GM12875 (cell line): ENCODE results near the gene PLEKHG4B.

Source experiments
- H3K4me3 ChIP-seq: one replicate; pipeline ENCODE4 v1.5.1; 2011; ENCODE audit warnings: low read depth, low read length, control low read depth
- CTCF ChIP-seq: IDR thresholded peaks from 2 replicates; pipeline ENCODE4 v1.5.1; 2011; ENCODE audit warnings: low read depth, mild to moderate bottlenecking, control low read depth, inconsistent platforms, low read length, moderate library complexity, borderline replicate concordance; ENCODE audit not compliant: insufficient read depth

The PLEKHG4B gene

GRCh38 chr5:77957-78804 is 13.8 kb upstream of the PLEKHG4B start:
- no peak overlapping the region for H3K4me3 ChIP-seq
- TF ChIP-seq CTCF, result peak; percentile 59

GRCh38 chr5:78805-79149 is 13.2 kb upstream of the PLEKHG4B start:
- no peak for TF ChIP-seq CTCF
- H3K4me3 ChIP-seq, result no peak overlapping the region

GRCh38 chr5:79263-79662 is 12.7 kb upstream of the PLEKHG4B start:
- TF ChIP-seq CTCF, result no peak
- no peak overlapping the region for H3K4me3 ChIP-seq

GRCh38 chr5:79821-80220 is 12.1 kb upstream of the PLEKHG4B start:
- no peak for TF ChIP-seq CTCF
- H3K4me3 ChIP-seq, result no peak overlapping the region

- TF ChIP-seq CTCF, result no peak
Observed at GRCh38 chr5:81391-82021, 10.5 kb upstream of the PLEKHG4B start.

GRCh38 chr5:82097-82496 is 9.9 kb upstream of the PLEKHG4B start:
- H3K4me3 ChIP-seq, result no peak overlapping the region
- TF ChIP-seq CTCF, result no peak

More at GRCh38 chr5:81391-82021, 10.5 kb upstream of the PLEKHG4B start:
- H3K4me3 ChIP-seq, result no peak overlapping the region

- no peak for TF ChIP-seq CTCF
- no peak overlapping the region for H3K4me3 ChIP-seq
Observed at GRCh38 chr5:82570-82969, 9.4 kb upstream of the PLEKHG4B start.
